Tongue (tissue), 2 donors: ENCODE data around the gene PTK6. TPM values are rescaled to one million over a fixed set of nuclear protein-coding genes. Genes with fewer than 3 reads are reported as not detected.
"Not testable (repeated sequence)": the region's sequence is repeated elsewhere in the genome, so short reads cannot be mapped to it uniquely, and the experiment has no call there.

Experiments used
- DNase-seq: peaks from one replicate; pipeline ENCODE4 v3.0.0-alpha.2; 2015
- total RNA-seq: library from RNA; depleted of rRNA; stranded (reverse); fragments of >200 nt; gene quantifications from one replicate; pipeline ENCODE4 v1.2.3, GENCODE V29; 2014

PTK6 gene
- total RNA-seq, 1 donor from 2014 or later, result 4.6 TPM

DNA sequence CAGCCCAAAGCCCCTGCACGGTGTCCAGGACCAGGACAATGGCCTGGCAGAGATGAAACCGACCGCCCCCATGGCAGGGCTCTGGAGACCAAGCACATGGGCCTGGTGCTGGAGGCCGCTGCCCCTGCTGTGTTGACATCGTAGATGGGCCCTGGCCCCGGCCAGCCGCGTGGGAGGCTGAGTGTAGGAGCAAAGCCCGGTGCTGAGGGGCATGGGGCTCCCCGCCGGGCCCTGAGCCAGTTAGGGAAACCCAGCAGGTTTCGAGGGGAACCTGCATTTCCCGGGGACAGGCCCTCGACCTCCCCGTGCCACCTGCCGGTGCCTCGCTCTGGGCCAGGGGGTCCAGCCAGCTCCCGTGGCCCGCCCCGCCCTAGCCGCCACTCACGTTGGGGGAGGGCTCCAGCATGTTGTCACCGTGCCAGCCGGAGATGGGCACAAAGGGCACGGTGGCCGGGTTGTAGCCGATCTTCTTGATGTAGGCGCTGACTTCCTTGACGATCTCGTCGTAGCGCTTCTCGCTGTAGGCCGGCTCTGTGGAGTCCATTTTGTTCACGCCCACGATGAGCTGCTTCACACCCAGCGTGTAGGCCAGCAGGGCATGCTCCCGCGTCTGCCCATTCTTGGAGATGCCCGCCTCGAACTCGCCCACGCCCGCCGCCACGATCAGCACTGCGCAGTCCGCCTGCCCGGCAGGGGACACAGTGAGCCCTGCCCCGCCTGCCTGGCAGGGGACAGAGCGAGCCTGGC is 42.6 kb downstream of the PTK6 start:
- no peak for DNase-seq

DNA sequence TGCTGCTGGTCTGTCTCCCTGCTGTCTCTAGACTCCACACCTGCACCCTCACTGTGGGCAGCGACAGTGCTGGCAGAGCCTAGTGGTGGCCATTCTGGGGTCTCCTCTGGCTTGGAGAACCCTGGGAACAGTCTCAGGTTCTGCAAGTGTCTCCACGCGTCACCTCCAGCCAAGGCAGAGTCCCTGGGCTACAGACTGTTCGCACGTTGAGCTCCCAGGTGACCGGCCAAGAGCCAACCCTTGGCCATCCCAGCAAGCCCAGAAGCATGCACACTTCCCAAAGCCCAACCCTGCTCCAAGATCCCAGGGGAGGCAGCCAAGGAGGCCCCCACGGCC is 43.1 kb downstream of the PTK6 start:
- no peak for DNase-seq

DNA sequence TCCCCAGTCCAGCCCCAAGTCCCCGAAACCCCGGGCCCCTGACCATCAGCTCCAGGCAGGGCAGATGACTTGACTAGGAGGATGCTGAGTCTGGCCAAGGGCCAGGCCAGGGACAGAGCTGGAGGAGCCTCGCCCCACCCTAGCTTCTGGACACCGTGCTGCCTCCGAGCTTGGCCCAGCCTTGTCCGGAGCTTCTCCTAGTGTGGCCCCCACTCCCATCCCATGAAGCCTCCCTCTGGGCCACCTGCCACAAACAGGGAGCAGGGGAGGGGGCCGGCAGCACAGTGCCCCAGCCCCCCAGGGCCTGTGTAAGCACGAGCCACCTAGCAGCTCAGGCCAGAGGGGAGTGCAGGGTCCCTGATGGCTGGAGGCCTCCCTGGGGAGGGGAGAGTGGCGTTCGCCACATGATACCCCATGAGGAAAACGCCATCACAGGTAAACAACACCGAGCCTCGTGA is 43.6 kb downstream of the PTK6 start:
- DNase-seq, result no peak

DNA sequence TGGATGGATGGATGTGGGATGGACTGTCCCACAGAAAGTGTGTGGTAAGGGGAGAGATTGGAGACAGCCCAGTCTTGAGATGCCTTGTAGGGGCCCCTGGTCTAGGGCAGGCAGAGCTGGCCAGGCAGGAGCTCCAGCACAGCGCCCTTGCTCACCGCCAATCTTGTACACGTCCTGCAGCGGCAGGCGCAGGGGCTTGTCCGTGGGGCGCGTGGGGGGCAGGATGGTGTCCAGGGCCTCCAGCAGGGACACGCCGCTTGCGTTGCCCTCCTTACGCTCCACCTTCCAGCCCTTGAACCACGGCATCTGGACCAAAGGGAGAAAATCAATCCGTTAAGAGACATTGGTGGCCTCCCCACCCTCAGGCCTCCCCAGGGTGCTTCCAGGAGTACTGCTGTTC is 44.2 kb downstream of the PTK6 start:
- no peak for DNase-seq

DNA sequence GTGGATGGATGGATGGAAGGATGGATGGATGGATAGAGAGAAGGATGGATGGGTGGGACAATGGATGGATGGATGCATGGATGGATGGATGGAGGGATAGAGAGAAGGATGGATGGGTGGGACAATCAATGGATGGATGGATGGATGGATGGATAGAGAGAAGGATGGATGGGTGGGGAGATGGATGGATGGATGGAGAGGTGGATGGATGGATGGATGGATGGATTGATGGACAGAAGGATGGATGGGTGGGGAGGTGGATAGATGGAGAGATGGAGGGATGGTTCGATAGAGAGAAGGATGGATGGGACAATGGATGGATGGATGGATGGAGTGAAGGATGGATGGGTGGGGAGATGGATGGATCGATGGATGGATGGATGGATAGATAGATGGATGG is 44.7 kb downstream of the PTK6 start:
- DNase-seq, result no peak

DNA sequence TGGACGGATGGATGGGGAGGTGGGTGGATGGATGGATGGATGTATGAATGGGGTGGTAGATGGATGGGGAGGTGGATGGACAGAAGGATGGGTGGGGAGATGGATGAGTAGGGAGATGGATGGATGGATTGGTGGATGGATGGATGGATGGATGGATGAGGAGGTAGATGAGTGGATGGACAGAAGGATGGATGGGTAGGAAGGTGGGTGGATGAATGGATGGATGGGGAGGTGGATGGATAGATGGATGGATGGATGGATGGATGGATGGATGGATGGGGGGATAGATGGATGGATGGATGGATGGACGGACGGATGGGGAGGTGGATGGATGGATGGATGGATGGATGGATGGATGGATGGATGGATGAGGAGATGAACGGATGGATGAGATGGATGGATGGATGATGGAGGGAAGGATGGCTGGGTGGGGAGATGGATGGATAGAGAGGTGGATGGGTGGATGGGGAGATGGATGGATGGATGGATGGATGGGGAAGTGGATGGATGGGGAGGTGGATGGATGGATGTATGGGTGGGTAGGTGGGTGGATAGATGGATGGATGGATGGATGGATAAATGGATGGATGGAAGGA is 45.4 kb downstream of the PTK6 start:
- DNase-seq, result no peak

DNA sequence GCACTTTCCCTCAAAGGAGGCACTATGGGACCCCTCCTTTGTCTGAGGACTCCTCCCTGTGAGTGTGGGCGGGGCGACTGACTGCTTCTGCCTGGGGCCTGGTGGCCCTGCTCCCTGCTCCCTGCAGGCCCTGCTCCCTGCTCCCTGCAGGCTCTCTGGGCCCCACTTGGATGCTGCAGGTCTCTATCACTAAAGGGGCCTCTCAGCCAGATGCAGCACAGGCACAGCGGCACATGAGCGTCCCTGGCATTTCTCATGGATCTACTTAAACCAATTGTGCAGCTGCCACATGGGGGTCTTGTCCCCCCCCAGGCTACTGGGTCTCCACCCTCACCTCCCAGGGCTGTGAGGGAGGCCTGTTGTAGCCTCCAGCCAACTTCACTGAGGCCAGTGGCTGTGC is 46.1 kb downstream of the PTK6 start:
- no peak for DNase-seq

DNA sequence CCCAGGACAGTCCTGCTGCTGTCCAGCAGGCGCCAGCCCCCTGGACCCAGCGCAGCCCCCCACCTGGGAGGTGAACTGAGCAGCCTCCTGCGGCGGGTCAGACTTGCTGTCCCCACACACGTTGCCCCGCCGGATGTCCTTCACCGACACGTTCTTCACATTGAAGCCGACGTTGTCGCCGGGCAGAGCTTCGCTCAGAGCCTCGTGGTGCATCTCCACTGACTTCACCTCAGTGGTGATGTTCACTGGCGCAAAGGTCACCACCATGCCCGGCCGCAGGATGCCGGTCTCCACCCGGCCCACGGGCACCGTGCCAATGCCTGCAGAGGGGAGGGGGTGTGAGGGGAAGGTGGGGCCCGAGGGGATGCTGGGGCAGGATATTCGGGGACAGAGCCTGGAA is 46.8 kb downstream of the PTK6 start:
- no peak for DNase-seq

DNA sequence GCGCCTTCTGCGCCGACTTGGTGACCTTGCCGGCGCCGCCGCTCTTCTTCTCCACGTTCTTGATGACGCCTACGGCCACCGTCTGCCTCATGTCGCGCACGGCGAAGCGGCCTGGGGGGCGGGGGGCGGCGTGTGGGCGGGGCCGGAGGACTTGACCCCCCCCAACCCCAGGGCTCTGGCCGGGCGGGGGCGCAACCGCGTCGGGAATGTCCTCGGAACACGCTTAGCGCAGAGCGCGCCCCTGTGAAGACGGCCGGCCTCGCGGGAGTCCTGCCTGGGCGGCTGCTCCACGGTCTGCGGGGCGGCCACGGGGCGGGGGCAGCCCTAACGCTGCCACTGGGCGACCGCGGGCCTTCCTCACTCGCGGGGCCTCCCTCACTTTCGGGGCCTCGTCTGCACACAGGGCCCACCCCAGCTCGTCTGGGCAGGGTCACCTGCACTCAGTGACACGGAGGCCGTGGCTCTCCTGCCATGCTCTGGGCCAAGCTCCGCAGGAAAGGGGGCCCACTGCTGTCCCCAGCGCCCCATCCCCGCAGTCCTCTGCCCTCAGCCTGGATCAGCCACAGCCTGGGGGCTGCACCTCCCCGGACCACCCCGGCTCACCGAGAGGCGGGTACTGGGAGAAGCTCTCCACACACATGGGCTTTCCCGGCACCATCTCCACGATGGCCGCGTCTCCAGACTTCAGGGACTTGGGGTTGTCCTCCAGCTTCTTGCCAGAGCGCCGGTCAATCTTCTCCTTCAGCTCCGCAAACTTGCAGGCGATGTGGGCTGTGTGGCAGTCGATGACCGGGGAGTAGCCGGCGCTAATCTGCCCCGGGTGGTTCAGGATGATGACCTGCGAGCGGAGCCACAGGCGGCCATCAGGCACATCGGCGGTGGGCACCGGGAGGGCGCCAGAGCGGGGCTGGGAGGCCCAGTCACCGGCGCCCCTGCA is 48.6 kb downstream of the PTK6 start:
- no peak for DNase-seq

DNA sequence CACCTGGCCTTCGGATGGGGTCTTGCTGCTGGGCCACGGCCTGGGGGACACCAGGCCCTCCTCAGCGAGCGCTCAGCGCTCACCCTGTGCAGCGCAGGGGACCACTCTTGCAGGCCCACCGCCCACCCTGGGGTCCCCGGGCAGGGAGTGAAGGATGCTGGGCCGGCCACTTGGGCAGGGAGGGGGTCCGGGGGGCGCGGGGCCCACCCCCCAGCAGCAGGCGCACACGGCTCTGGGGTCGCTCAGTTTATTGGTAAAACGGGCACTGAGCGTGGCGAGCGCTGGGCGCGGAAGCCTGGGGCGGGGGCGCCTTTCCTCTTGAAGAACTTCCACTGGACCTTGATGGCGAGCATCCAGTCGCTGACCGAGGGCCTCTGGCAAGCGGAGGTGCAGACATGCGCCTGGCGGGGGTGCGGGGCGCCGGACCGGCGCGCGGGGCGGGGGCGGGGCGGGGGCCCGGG is 49.4 kb downstream of the PTK6 start:
- DNase-seq, result no peak

DNA sequence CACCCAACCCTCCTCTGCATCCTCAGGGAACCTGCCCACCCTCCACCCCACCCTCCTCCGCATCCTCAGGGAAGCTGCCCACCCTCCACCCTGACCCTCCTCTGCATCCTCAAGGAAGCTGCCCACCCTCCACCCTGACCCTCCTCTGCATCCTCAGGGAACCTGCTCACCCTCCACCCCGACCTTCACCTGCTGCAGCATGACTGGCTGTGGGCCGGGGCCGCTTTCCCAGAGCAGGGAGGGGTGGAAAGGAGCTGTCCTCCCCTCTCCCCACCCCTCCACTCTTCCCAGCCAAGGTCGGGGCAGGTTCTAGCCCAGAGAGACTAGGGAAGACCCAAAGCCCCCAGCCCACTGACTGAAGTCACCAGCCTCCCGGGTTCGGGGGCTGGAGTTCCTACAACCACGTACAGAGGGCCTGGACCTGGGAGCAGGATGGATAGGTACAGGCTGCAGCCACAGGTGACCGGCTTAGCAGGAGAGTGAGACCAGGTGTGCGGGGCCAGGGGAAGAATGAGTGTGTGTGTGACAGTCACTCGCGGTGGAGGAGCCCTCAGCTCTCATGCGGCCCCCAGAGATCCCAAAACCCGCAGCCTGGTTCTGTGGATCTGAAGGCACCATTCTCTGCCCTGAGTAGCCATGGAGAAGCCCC is 49.9 kb downstream of the PTK6 start:
- DNase-seq, result no peak

DNA sequence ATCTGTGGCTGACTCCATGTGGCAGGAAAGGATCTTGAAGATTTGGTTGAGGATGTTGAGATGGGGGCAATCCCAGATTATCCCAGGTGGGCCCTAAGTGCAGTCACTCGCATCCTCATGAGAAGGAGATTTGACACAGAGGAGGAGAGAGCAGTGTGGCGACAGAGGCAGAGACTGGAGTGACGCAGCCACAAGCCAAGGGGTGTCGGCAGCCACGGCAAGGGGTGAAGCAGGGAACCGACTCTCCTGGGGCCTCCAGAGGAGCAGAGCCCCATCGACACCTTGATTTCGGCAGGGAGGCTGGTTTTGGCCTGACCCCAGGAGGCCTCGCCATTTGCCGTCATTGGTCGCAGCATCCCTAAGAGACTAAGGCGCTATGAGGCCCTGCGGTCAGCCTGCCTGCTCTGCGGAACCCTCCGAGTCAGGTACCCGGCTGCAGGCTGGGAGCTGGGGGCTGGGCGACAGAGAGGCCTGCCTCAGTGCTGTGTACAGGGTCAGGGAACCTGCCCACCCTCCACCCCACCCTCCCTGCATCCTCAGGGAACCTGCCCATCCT is 50.8 kb downstream of the PTK6 start:
- DNase-seq, result no peak

DNA sequence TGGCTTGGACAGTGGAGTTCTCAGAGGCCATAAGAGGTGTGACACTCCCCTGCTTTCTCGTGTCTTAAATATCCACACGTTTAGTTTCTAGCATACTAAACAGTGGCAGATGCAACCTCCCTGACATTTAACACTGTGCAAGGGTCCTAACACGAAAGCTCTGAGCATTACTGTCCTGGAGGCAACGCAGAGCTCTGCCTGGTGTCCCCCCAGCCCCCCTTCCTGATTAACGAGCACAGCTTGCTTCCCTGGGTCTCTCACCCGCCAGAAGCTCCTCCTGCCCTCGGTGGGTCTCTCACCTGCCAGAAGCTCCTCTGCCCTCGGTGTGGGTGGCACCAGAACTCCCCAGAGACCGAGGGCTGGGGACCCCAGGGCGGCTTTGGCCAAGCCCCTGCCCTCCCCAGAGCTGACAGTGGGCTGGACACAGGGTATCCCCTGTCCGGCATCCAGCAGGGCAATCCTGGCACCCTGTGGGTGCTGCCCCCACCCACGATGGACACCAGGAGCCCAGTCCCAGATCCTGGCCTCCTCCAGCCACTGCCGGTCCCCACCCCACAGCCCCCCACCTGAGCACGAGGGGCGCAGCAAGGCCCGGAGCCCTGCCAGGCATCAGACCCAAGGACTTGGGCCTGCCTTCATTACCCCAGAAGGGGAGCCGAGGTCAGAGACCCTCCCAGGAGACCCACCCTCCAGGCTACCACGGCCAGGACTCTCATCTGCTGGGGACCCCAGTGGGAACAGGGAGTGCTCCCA is 52.3 kb downstream of the PTK6 start:
- no peak for DNase-seq

DNA sequence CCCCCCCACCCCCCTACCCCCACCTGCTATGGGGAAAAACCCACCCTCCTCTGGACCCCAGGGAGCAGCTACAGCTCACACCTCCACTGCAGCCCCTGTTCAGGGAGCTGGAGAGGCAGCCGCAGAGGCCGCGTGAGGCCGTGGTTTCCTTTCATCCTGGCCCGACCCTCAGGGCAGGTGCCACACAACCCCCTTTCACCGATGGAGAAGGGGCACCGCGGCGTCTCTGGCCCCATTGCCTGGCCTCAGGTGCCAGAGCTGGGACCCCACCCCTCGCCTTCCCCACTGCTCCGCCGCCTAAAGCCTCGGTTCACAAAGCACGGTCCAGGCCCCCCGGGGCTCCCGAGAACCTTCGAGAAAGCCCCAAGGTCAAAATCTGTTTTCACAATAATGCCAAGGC is 52.9 kb downstream of the PTK6 start:
- DNase-seq, result no peak

DNA sequence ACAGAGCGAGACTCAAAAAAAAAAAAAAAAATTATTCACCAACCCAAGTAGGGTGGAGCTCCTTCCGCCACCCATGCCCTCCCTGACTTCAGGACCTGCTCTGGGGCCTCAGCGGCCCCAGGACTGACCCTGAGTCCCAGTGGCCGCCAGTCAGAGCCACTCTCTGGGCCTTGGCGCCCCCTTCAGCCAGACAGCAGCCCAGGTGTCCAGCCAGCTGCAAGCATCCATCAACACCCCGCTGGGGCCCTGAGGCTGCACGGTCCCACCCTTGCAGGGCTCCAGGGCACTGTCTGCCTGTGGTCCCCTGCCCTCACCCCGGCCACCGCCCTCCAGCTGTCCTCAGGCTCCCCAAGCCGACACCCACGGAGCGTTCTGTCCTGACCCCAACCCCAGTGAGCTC is 53.3 kb downstream of the PTK6 start:
- DNase-seq, result no peak

DNA sequence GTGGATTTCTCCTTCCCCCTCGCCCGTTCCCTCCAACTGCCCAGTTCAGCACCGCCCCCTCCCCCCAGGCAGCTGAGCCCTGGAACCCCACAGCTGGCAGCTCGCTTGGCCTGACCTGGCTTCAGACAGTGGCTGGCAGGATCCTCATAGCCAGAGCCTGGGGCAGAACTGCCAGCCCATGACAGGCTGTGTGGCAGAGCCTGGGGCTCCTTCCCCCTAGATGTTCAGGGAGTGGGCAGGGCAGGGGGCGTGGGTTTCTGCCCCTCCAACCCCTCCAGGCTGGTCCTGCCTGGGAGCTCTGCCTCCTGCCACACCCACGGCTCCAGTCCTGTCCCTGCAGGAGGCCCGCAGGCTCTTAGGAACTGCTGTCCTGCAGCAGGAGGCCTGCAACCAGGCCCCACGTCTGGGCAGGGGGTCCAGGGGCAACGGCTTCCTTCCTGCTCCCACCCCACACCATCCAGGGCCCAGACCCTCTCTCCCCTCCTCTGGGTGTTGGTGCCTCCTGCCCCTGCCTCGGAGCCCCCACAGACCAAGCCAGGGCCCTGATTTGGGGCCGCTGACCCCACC is 55.1 kb downstream of the PTK6 start:
- no peak for DNase-seq

DNA sequence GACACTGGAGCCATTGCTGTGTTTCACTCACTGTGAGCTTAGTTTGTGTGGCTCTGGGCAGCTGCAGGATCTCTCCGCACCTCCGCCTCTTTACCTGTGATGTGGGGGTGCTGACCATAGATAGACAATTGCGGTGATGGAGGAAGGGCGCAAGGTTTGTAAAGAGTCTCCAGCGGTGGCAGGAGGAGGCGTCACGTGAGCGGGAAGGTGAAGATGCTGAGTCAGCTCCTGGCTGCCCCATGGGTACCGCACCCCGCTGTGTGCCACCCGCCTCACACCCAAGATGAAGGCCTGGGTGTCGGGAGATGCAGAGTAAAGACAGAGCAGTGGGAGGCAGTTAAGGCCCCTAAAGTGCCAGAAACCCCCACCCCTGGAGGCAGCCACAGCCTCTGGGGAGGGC is 55.7 kb downstream of the PTK6 start:
- no peak for DNase-seq

DNA sequence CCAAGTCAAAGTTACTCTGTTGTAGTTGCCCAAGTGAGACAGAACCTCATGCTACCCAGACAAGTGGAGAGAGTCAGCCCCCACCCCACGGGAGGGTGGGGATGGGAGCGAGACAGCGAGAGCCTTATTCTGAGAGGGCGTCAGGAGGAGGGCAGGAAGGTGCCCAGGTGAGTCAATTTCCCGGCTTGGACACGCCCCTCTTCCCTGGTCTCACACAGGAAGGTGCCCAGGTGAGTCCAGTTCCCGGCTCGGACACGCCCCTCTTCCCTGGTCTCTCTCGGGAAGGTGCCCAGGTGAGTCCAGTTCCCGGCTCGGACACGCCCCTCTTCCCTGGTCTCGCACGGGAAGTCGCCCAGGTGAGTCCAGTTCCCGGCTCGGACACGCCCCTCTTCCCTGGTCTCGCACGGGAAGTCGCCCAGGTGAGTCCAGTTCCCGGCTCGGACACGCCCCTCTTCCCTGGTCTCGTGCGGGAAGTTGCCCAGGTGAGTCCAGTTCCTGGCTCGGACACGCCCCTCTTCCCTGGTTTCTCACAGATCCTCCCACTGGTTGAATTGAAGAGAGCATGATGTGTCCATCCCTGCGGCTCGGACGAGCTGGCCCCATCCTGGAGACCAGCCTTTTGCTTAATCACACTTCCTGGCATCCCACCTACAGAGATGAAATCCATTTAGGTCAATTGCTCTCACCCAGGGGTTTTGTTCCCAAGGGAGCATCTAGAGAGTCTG is 57.3 kb downstream of the PTK6 start:
- not testable (repeated sequence) for DNase-seq

DNA sequence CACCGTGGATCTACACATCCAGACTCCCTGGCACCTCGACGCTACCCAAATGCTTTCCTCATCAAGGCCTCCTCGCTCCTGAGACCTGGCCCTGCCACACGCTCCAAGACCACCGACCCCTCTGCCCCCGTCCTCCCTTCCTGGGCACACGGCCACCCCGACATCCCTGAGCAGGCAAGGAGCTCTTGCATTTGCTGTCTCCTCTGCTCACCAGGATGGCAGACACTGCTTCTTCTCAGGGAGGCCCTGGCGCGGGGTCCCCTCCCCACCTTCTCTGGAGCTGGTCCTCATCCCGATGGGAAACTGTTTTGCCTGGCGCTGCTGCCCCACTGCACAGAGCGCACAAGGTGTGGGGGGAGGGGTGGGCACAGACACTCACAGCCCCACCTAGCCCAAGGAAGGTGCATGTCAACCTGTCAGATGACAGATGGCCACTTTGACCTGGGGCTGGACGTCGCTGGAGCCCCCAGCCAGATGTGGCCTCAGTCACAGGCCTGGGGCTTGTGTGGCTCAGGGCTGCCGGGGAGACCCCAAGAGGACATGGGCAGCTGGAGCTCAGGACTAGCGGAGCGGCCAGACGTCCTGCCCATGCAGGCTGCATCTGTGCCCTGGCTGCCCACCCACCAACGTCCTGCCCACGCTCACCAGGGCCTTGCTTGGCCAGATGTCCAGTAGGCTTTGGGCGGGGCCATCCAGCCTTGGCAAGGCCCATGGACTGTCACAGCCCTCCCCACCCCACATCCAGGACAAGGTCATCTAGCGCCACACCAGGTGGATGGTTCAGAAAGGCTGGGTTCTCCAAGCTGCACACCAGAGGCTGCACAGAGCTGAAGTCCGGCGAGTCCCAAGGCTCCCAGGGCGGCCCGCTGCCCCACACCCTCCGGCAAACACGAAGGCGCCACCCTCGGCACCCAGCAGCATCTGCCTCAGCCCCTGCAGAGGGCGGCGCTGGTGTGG is 58.6 kb downstream of the PTK6 start:
- no peak for DNase-seq
